ENCODE results near the gene NBL1.

NBL1 gene

GRCh38 chr1:19704247-19705113 is 60.4 kb downstream of the NBL1 start:
- CTCF ChIA-PET = interaction anchor here (0.6 to 3.1 kb wide), 21 partner anchors 8 to 1524 kb away, joined by 3 to 15 read pairs (median 3); no protein-coding TSS in a partner anchor
- H3K27ac ChIP-seq = no peak overlapping the region
- TF ChIP-seq CTCF (conservative IDR thresholded peaks at IDR 0.05; ENCODE audit: low read depth) = peak; percentile 92
- DNase-seq (ENCODE audit: low spot score) = peak; percentile 81
- POLR2A ChIA-PET (ENCODE audit: low non-redundant PET) = interaction anchor here (0.6 kb wide), 1 partner anchor 23 kb away, joined by 11 read pairs; no protein-coding TSS in a partner anchor

GRCh38 chr1:19705464-19705863 is 61.4 kb downstream of the NBL1 start:
- no peak for DNase-seq (ENCODE audit: low spot score)
- H3K27ac ChIP-seq = no peak overlapping the region
- TF ChIP-seq CTCF (conservative IDR thresholded peaks at IDR 0.05; ENCODE audit: low read depth) = no peak
- ChIA-PET POLR2A (ENCODE audit: low non-redundant PET) (interaction anchor here (0.7 kb wide), 1 partner anchor 22 kb away, joined by 3 read pairs; no protein-coding TSS in a partner anchor), CTCF (interaction anchor here (0.6 to 3.1 kb wide), 5 partner anchors 10 to 497 kb away, joined by 3 to 12 read pairs (median 4); no protein-coding TSS in a partner anchor)

GRCh38 chr1:19706136-19706535 is 62.0 kb downstream of the NBL1 start:
- no peak for DNase-seq (ENCODE audit: low spot score)
- no peak overlapping the region for H3K27ac ChIP-seq
- no peak for TF ChIP-seq CTCF (conservative IDR thresholded peaks at IDR 0.05; ENCODE audit: low read depth)
- ChIA-PET POLR2A (ENCODE audit: low non-redundant PET) (no interaction called here), CTCF (interaction anchor here (3.1 kb wide), 1 partner anchor 9 kb away, joined by 12 read pairs; no protein-coding TSS in a partner anchor)
